Tibial nerve (tissue), 3 donors: ENCODE measurements around the gene PSPH.

Experiments used
- POLR2A ChIP-seq, 2 donors: fragments of 450-650 bp; IDR thresholded peaks; one replicate each; pipeline ENCODE4 v1.6.1; 2017; ENCODE audit warnings: antibody characterized with exemption in 2 of 2, mild to moderate bottlenecking in 2 of 2, moderate library complexity in 2 of 2
- TF ChIP-seq, protein P1 (sequence below), 5 experiments: fragments of 200-600 bp in 3 of 5; fragments of 450-650 bp in 2 of 5; sonication (generic) in 3 of 5; IDR thresholded peaks; one replicate each; pipeline ENCODE4 v1.5.1; 2016 to 2019; ENCODE audit warnings: antibody characterized with exemption in 5 of 5, mild to moderate bottlenecking in 3 of 5, moderate library complexity in 2 of 5

DNA sequence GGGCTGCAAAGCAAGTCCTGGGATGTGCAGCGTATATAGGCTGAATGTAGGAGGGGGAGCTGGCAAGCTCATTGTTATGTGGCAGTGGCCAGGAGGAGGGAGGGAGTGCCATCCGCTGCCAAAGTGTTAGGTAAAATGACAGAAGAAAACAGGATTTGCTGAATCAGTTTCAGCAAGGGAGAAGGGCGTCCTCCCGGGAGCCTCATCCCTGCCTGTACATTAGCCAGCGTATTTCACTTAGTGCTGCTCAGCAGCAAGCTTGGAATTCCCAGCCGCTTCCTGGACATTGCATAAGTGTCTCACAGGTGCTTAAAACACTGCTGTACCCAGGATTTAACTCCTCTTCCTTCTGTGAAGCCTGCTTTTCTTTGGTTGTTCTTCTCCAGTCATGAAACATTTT lies 84.4 kb downstream of the PSPH start:
- TF ChIP-seq, protein P1, sequence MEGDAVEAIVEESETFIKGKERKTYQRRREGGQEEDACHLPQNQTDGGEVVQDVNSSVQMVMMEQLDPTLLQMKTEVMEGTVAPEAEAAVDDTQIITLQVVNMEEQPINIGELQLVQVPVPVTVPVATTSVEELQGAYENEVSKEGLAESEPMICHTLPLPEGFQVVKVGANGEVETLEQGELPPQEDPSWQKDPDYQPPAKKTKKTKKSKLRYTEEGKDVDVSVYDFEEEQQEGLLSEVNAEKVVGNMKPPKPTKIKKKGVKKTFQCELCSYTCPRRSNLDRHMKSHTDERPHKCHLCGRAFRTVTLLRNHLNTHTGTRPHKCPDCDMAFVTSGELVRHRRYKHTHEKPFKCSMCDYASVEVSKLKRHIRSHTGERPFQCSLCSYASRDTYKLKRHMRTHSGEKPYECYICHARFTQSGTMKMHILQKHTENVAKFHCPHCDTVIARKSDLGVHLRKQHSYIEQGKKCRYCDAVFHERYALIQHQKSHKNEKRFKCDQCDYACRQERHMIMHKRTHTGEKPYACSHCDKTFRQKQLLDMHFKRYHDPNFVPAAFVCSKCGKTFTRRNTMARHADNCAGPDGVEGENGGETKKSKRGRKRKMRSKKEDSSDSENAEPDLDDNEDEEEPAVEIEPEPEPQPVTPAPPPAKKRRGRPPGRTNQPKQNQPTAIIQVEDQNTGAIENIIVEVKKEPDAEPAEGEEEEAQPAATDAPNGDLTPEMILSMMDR (IDR thresholded peaks at IDR 0.05), result no peak
- no peak for TF ChIP-seq POLR2A (IDR thresholded peaks at IDR 0.05)
